Loucy (cell line): Measurements from ENCODE around the gene CDC42EP3.

Experiments
- H2AFZ ChIP-seq: fragments of 200-600 bp; sonication (generic); 2 replicates; pipeline ENCODE4 v1.6.0; 2016; ENCODE audit warnings: antibody characterized with exemption, mild to moderate bottlenecking, low read length, moderate library complexity
- H3F3A ChIP-seq: fragments of 200-600 bp; 2 replicates; pipeline ENCODE4 v1.6.0; 2016; ENCODE audit warnings: antibody characterized with exemption, low read depth, mild to moderate bottlenecking
- H3K27me3 ChIP-seq: fragments of 200-600 bp; sonication (generic); 2 replicates; pipeline ENCODE4 v1.6.1; 2014; ENCODE audit warnings: low read length, mild to moderate bottlenecking; ENCODE audit not compliant: insufficient read depth, poor library complexity, severe bottlenecking
- H3K36me3 ChIP-seq: fragments of 200-600 bp; sonication (generic); 2 replicates; pipeline ENCODE4 v1.6.1; 2016; ENCODE audit warnings: low read length; ENCODE audit not compliant: insufficient read depth
- H3K4me1 ChIP-seq: fragments of 200-600 bp; sonication (generic); 2 replicates; pipeline ENCODE4 v1.5.1; 2014; ENCODE audit warnings: low read length, mild to moderate bottlenecking; ENCODE audit not compliant: insufficient read depth, poor library complexity, severe bottlenecking
- H3K4me2 ChIP-seq: fragments of 200-600 bp; sonication (generic); 2 replicates; pipeline ENCODE4 v1.6.0; 2014; ENCODE audit warnings: antibody characterized with exemption, low read length, low read depth, mild to moderate bottlenecking; ENCODE audit not compliant: poor library complexity, severe bottlenecking
- H3K4me3 ChIP-seq: fragments of 200-600 bp; sonication (generic); 2 replicates; pipeline ENCODE4 v1.5.1; 2014; ENCODE audit warnings: low read length, mild to moderate bottlenecking, mixed read lengths; ENCODE audit not compliant: poor library complexity, severe bottlenecking
- H3K79me2 ChIP-seq: fragments of 200-600 bp; sonication (generic); 2 replicates; pipeline ENCODE4 v1.6.1; 2014; ENCODE audit warnings: low read length; ENCODE audit not compliant: insufficient read depth
- H3K9ac ChIP-seq: fragments of 200-600 bp; sonication (generic); 2 replicates; pipeline ENCODE4 v1.6.0; 2014; ENCODE audit warnings: mild to moderate bottlenecking, low read depth, low read length, moderate library complexity; ENCODE audit not compliant: poor library complexity, severe bottlenecking
- H3K9me2 ChIP-seq: fragments of 200-600 bp; sonication (generic); replicated peaks from 2 replicates; pipeline ENCODE4 v1.6.1; 2016; ENCODE audit warnings: low read depth, low read length, mixed read lengths
- H3K9me3 ChIP-seq: fragments of 200-600 bp; sonication (generic); 2 replicates; pipeline ENCODE4 v1.6.1; 2014; ENCODE audit warnings: mild to moderate bottlenecking, antibody characterized with exemption, low read length, low read depth; ENCODE audit not compliant: insufficient read depth
- H4K20me1 ChIP-seq: fragments of 200-600 bp; sonication (generic); 2 replicates; pipeline ENCODE4 v1.6.0; 2014; ENCODE audit warnings: antibody characterized with exemption, low read length, mild to moderate bottlenecking; ENCODE audit not compliant: insufficient read depth, poor library complexity, severe bottlenecking
- CTCF ChIP-seq: fragments of 200-600 bp; sonication (generic); conservative IDR thresholded peaks from 2 replicates; pipeline ENCODE4 v1.5.1; 2014; ENCODE audit warnings: mild to moderate bottlenecking, antibody characterized with exemption, low read length
- EZH2phosphoT487 ChIP-seq: fragments of 200-600 bp; IDR thresholded peaks from 2 replicates; pipeline ENCODE4 v1.6.1; 2018; ENCODE audit warnings: antibody characterized with exemption, mild to moderate bottlenecking, moderate library complexity, borderline replicate concordance

The CDC42EP3 gene

GRCh38 chr2:37688771-37689468, 17.5 kb upstream of the CDC42EP3 start:
- no peak for TF ChIP-seq CTCF
- TF ChIP-seq EZH2phosphoT487, result no peak
- no peaks in the 10 kb centered on the region for H3K27me3 ChIP-seq
- no peak overlapping the region for H3K9ac ChIP-seq
- peaks cover 34% of the 10 kb centered on the region for H3K4me1 ChIP-seq
- no peaks in the 10 kb centered on the region for H3K9me2 ChIP-seq
- H3K79me2 ChIP-seq, result no peaks in the 10 kb centered on the region
- H3K36me3 ChIP-seq, result no peaks in the 10 kb centered on the region
- no peak overlapping the region for H3K4me2 ChIP-seq
- no peaks in the 10 kb centered on the region for H3K9me3 ChIP-seq
- H2AFZ ChIP-seq, result no peak overlapping the region
- no peak overlapping the region for H3K4me3 ChIP-seq
- H3F3A ChIP-seq, result no peaks in the 10 kb centered on the region
- no peaks in the 10 kb centered on the region for H4K20me1 ChIP-seq

GRCh38 chr2:37686792-37687526, 15.5 kb upstream of the CDC42EP3 start:
- H3F3A ChIP-seq, result no peaks in the 10 kb centered on the region
- no peak overlapping the region for H3K4me2 ChIP-seq
- H3K4me3 ChIP-seq, result no peak overlapping the region
- no peaks in the 10 kb centered on the region for H3K36me3 ChIP-seq
- H3K9me2 ChIP-seq, result no peaks in the 10 kb centered on the region
- H2AFZ ChIP-seq, result no peak overlapping the region
- no peaks in the 10 kb centered on the region for H3K9me3 ChIP-seq
- no peaks in the 10 kb centered on the region for H4K20me1 ChIP-seq
- H3K9ac ChIP-seq, result no peak overlapping the region
- H3K4me1 ChIP-seq, result peaks cover 40% of the 10 kb centered on the region
- TF ChIP-seq CTCF (no peak), EZH2phosphoT487 (no peak)
- H3K79me2 ChIP-seq, result no peaks in the 10 kb centered on the region
- H3K27me3 ChIP-seq, result no peaks in the 10 kb centered on the region

GRCh38 chr2:37684809-37685208, 13.4 kb upstream of the CDC42EP3 start:
- Histone ChIP-seq H3K4me2 (peak overlapping the region; percentile 65), H3K27me3 (no peaks in the 10 kb centered on the region), H2AFZ (no peak overlapping the region), H4K20me1 (no peaks in the 10 kb centered on the region), H3K9me2 (no peaks in the 10 kb centered on the region), H3K4me1 (peaks cover 40% of the 10 kb centered on the region), H3K9ac (peak overlapping the region; percentile 35), H3K36me3 (no peaks in the 10 kb centered on the region), H3F3A (no peaks in the 10 kb centered on the region), H3K9me3 (no peaks in the 10 kb centered on the region), H3K79me2 (no peaks in the 10 kb centered on the region), H3K4me3 (peak overlapping the region; percentile 43)
- TF ChIP-seq CTCF (no peak), EZH2phosphoT487 (no peak)
